Measurements from ENCODE around the gene DIRAS2.

DNA sequence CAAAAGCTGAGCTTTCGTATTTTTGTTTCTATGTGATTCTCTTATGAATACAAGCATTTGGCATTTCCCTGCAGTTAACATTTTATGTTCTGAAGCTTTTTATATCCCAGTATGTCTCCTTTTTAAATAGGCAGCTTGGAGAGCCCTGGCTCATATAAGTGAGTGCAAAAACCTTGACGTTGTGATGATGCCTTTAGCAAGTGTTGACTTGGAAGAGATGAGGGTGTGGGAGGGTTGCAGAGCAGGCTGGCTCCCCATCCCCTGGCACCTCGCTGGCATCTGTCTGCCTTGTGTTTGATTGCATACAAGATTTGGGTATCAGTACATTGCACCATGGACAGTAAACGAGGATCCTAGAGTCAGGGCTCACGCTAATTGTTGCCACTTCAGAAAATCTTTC lies 42.1 kb upstream of the DIRAS2 start:
- TF ChIP-seq SP1 (IDR thresholded peaks at IDR 0.05) (no peak), SP1 (CRISPR knock-in tag; IDR thresholded peaks at IDR 0.05) (no peak), SALL2 (CRISPR knock-in tag; IDR thresholded peaks at IDR 0.05) (no peak), ZNF382 (CRISPR knock-in tag; IDR thresholded peaks at IDR 0.05; ENCODE audit: borderline replicate concordance) (no peak), FOXJ3 (CRISPR knock-in tag; IDR thresholded peaks at IDR 0.05; ENCODE audit: borderline replicate concordance) (no peak), NFE2L2 (IDR thresholded peaks at IDR 0.05; ENCODE audit: low read length) (no peak), TBL1XR1 (IDR thresholded peaks at IDR 0.05; ENCODE audit: borderline replicate concordance, low read length, partially characterized antibody) (no peak), TCF12 (IDR thresholded peaks at IDR 0.05) (no peak), TCF12 (CRISPR knock-in tag; IDR thresholded peaks at IDR 0.05) (no peak), ZBTB1 (CRISPR knock-in tag; IDR thresholded peaks at IDR 0.05; ENCODE audit: borderline replicate concordance) (no peak)
- TF ChIP-seq, protein P1, sequence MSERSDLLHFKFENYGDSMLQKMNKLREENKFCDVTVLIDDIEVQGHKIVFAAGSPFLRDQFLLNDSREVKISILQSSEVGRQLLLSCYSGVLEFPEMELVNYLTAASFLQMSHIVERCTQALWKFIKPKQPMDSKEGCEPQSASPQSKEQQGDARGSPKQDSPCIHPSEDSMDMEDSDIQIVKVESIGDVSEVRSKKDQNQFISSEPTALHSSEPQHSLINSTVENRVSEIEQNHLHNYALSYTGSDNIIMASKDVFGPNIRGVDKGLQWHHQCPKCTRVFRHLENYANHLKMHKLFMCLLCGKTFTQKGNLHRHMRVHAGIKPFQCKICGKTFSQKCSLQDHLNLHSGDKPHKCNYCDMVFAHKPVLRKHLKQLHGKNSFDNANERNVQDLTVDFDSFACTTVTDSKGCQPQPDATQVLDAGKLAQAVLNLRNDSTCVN (CRISPR knock-in tag; IDR thresholded peaks at IDR 0.05; ENCODE audit: borderline replicate concordance), result no peak
